CD4-positive, alpha-beta T cell treated with Interleukin-1 beta for 1 hour (primary cell): Measurements from ENCODE around the gene CHDH.

Experiments
- DNase-seq, 2 donors: peaks; one replicate each; pipeline ENCODE4 v3.0.0-alpha.2; 2020 to 2022

CHDH gene

DNA sequence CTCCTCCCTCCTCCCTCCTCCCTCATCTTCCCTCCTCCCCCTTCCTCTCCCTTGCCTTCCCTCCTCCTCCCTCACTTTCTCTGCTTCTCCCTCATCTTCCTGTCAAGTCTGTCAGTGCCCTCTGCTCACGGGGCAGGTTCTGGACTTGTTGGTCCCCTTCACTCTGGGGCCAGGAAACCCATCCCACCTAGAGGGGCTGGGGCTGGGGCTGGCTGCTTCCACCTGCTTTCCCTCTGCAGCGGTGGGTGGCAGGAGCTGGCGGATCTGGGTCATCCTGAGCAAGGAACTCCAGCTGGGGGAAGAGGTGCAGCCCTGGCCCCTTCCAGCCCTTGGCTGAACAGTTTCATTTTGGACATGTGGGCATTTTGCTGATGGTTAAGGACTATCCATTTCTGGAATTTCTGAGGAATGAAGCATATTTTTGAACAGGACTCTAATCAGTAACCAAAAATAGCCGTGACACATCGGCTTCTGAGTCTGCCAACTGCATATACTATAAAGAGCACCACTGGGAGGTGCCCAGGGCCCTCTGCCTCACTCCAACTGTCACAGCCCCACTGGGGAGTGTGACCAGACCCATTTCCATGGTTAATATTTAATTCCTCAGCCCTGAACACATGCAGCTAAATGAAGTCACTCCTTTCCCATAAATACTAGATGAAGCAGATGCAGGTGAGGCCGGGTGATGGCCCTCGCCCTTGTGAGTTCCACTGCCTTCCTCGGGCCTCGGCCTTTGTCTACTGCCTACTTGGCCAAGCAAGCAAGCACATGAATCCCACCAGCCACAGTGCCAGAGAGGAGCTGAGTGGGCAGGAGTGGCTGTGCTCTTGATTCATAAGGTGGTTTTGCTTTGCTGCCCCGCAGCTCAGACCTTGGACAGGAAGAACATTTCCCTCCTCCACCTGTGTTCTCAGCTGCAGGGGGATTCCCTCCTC lies 39.8 kb downstream of the CHDH start:
- no peak for DNase-seq

DNA sequence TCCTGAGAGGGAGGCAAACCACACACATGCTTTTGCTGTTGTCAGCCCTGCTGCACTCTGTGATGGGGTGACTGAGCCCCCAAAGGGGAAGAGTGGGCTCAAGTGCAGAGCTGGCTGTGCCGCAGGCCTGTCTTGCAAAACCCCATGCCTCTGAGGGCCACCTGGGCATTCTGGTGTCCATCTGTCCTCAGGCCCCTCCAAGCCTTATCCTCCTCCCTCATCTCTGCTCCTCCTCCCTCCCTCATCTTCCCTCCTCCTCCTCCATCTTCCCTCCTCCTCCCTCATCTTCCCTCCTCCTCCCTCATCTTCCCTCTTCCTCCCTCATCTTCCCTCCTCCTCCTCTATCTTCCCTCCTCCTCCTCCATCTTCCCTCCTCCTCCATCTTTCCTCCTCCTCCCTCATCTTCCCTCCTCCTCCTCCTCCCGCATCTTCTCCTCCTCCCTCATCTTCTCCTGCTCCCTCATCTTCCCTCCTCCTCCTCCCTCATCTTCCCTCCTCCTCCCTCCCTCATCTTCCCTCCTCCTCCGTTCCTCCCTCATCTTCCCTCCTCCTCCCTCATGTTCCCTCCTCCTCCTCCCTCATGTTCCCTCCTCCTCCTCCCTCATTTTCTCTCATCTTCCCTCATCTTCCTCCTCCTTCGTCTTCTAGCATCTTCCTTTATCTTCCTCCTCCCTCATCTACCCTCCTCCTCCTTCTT lies 40.6 kb downstream of the CHDH start:
- DNase-seq = no peak

DNA sequence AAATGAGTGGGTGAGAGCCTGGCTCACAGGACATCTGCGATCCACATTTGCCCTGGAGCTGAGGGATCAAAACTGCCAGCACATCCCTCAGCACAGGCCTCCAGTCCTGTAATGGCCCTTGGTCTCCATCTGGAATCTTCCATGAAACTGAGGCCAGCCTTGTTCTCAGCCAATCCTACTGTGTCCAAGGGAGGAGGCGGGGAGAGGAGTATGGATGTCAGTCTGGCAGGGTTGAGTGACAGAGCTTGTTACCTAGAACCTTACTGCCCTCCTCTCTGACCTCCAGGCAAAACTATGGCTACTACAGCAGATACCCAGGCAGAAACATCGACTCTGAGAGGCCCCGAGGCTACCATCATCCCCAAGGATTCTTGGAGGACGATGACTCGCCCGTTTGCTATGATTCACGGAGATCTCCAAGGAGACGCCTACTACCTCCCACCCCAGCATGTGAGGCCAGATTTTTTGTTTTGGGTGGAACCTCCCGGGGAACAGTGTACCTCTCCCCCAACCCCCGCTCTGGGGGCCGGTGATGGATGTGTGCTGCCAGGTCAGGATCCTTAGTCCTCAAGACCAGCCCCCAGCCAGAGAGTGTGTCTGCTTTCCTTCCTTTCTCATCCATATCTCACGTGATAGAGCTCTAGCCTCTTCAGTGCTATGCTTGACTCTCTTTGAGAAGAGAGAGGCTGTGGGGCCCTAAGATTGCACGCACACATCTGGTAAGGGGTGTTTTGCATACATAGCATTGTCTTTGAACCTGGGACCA lies 41.3 kb downstream of the CHDH start:
- DNase-seq = no peak

DNA sequence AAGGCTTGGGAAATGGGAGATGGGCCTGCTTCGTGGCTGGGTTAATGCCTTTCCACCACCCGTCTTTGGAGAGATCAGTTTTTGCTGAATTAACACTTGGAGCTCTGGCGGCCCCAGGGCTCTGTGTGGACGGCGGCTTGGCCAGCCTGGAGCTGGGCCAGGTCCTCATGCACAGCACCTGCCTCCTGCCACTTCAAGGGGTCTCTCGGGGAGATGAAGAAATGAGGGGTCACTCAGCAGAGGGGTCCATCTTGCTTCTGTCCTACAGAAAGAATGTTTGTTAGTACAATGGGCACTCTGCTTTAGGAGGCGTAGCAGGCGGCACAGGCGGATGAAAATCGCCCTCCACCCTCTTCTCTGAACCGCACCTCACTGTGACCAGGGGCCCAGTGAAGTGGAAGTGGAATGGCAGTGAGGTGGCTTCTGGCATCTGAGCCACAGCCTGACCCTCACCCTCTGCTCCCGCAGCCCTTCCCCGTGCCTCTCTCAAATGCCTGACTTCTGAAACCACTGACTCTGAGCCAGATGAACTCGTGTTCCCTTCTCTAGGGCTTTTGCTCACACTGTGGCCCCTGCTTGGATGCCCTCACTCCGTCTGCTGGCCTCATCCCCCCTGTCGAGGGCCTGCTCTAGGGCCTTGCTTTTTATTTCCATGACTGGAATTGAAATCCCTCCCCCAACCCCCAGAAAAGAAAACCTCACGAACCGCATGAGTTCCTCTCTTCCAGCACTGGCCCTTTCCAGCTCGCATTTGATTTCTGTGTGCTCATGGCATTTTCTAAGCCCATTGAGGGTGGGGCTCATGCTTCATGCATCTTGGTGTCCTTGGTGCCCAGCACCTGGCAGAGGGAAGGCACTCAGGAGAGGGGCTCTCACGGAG lies 42.2 kb downstream of the CHDH start:
- no peak for DNase-seq

DNA sequence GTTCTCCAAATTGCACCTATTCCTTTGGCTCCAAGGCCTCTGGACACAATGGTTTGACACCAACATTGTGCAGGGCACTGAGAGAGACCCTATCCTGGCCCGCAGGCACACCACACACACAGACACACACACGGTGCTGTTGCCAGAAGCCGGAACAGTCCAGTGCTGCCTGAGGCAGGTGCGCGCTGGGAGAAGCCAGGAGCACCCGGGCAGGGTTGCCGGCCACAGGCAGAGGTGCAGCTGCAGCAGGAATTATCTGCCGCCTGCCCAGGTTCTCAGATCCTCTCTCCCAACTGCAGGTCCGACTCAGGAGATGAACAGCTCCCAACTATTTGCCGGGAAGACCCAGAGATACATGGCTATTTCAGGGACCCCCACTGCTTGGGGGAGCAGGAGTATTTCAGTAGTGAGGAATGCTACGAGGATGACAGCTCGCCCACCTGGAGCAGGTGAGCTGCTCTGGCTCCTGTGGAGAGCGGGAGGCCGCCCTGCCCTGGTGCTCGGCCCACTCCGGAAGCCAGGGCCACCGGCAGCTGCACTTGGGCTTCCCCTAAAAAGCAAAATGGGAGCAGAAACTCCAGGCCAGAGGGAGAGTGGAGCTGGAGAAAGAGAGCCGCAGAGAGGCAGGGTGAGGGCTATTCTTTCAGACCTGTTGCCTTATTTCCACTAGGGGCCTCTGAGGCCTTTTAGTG lies 42.9 kb downstream of the CHDH start:
- no peak for DNase-seq

DNA sequence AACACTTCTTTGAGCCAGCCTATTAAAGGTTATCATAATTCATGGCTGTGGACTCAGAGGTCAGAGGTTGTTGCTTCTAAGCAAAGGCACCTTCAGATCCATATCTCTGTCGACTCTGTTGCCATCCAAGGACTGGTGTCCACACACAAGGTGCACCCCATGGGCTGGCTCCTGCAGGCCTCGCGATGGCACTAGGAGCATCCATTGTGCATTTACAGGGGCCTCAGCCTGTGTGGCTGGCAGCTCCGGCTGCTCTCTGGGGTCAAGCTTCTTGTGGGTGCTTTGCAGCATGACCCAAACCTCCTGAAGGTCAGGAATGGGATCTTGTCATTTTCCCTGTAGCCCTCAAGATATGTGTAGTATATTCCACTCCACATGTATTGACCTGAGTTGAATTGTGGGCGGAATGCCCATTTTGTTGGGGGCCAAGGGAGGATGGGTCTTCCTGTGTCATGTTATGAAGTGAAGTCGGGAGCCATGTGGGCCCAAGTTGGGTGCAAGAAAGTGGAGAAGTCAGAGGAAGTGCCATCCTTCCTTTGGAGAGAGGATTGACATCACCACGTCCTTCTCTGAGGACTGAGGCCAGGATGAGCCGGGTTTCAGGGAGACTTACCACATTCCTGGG lies 43.9 kb downstream of the CHDH start:
- DNase-seq = no peak

DNA sequence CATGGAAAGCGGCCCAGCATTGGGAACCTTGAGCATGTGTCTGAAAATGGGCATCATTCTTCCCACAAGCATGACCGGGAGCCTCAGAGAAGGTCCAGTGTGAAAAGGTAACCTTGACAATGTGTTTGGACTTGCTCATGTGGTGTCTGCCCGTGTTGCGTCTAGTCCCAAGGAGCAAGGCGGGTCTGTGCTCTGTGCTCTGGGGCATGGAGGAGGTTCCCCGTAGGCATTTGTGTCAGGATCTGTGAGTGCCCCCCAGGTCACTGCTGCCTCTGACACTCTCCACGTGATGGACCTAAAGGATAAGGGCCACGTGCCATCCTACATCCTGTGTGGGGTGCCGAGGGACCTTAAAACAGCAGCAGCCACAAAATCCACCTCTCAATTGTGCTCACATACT lies 44.9 kb downstream of the CHDH start:
- DNase-seq = no peak

DNA sequence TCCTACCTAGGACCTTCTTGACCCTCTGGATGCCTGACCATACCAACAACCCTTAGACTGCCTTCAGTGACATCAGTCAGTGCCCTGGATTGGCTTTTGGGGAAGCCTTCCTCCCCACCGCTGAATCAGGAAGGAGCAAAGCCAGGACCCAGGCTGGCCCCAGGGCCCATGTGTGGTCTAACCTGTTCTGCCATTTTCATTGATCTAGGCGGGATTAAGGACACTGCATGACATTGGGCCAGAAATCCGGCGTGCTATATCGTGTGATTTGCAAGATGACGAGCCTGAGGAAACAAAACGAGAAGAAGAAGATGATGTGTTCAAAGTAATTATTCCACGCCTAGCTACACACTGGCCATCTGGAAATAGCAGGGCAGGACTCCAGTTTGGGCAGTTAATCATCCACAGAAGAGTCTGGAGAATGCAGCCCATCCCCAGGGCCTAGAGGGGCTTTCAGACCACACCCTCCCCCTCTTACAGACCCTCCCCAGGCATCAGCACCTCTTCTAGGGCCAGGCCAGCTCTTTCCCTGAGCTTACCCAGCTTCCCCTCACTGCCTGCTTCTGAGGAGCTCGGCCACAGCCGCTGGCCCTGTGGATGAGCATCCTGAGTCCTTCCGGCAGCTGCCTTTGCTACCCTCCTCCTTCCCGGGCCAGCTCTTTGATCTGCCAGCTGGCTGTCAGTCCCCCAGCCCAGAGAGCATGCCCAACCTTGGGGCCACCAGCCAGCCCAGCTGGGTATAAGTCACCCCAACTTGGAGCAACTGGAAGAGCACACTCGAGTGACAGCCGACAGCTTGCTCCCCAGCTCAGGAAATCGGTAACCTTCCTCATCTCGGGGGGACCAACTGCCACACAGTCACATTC lies 45.9 kb downstream of the CHDH start:
- no peak for DNase-seq

DNA sequence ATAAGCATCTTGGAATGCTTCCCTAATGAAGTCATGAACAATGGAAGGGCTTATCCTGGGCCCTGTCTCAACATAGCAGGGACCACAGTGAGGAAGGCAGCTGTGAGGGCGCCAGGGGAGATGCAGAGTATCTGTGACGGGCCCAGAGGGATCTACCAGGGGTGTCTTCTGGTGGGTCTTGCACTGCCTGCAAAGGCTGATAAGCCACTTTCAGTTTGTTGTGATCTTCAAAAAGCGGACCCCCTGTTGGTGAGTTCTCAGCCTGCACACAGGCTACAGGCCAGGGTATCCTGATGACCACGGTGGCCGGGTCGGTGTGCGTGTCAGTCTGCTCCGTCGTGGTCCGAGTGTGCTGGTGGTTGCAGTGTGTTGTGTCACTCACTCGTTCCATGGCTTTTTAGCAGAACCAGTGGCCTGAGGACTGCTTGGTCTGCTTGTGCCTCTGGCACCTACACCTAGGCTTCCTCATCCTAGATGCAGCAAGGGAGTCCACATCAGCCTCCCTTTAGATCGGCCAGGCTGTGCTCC lies 46.8 kb downstream of the CHDH start:
- no peak for DNase-seq

DNA sequence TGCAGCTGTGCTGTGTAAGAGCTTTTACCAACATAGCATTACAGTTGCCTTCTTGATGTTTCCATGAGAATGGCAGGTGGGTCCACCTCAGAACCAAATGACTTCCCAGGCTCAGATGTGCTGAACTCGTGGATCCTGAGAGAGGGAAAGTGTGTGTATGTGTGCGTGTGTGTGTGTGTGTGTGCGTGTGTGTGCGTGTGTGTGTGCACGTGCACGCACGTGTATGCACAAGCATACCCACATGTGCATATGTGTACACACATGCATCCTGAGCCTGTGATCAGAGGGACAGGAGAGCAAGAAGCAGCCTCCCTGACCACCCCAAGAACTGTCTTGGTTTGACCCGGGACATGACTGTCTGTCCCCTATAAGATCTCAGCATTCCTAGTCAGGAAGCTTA lies 48.1 kb downstream of the CHDH start:
- no peak for DNase-seq

DNA sequence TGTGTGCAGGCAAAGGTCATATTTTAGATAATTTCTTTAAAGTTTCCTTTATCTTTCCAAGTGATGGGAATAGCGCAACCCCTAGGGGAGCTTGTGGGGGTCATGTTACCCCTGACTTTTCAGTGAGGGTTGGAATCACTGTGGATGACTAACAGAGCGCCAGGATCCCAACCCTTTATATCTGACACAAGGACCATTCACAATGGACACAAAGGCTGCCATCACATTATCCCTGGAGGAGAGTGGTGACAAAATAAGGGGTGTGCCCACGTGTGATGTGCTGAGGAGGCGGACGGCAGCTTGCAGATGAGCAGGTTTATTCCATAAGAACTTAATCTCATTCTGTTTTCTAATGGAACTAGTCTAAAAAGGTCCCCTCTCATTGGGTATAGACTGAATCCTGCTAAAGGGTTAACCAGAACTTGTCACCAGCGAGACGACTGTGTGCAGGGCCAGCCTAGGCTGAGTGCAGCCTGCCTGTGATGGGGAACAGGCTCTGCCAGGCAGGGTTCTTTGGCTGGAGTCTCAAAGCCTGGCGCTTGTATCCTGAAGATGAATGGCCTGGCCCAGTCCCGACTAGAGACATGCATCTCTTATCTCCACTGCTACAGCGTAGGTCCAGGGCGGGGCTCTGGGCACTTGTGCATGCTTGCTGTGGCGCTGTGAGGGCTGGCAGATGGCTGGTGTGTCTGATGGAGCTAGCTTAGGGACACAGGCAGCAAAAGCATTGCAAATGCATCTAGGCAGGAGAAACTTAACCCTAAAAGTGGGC lies 50.2 kb downstream of the CHDH start:
- DNase-seq = no peak

DNA sequence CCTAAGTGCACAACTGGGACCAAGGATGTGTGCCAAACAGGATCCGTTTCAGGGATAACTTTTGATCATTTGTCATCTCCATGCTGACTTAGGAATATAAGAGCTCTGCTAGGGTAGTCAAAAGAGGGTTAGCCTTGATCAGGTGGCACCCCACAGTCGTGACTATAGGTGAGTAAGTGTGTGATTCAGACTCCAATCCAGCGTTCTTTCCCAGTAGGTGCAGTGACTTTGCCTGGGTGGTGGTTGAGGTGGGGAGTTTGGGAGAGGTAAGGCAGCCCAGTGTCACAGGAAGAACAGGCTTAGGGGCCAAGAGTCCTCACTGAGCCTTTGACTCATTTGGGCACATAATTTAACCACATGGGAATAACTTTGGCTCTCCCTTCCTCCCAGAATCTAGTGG lies 51.0 kb downstream of the CHDH start:
- no peak for DNase-seq

DNA sequence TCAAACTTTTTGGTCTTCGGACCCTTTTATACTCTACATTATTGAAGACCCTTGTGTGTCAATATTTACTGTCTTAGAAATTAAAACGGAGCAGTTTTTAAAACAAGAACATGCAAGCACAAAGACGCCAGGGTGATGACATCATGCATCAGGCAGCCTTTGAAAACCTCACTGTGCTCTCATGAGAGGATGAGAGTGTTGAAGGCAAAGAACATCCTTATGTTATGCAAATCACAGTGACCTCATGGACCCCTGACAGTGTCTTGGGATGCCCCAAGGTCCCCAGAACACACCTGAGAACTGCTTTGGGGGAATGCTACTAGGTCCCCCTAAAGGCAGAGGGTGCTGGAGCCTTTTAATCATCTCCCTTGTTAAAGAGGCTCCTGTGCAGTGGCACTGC lies 51.6 kb downstream of the CHDH start:
- no peak for DNase-seq

DNA sequence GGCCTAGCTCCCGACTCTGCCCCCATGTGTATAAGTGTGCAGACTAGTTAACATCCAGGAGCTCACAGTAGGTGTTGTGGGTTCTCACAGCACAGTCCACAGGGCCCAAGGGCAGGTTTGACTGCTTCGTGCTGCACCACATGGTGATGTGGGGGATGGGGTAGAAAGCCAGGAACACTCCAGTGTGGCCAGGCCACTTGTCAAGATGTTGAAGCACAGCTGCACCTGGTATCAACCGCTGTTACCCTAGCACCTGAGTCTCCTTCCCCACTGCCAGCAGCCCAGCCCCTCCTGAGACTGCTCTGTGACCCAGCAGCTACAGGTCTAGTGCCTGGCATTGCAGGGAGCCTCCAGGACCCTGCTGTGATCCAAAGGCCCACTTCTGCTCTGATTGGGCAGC lies 53.4 kb downstream of the CHDH start:
- DNase-seq = no peak

DNA sequence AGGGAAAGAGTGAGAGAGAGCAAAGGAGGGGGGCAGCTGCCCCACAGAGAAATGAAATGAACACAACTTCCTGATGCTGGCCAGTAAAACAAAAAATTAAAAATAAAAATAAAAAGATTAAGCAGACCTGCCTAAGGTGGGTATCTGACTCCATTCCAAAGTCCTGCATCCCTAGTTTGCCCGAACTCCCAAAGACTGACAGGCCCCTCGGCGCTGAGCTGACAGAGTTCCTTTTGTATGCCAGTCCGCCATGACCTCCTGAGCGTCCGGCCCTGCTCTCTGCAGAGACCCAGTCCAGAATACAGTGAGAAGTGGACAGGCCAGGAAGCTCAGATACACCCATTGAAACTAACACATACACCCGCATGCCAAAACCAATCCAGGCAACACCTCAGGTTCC lies 54.9 kb downstream of the CHDH start:
- DNase-seq = no peak

DNA sequence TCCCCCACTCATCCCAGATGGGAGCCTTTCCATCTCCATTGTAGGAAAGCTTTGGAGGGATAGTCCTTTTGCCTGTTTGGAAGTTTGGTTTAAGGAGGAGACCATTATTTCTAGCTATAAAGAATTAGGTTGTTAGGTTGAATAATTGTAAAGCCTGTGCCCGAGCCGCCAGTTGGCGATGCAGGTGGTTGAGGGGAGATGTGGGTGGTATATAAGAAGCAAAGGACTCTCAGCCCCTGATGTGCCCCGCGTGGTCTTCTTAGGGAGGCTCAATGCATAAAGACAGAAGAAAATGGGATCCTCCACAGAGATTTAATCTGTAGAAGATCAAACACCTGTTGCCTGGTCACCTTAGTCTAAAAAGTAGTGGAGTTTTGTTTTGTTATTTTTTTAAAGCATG lies 55.7 kb downstream of the CHDH start:
- no peak for DNase-seq

DNA sequence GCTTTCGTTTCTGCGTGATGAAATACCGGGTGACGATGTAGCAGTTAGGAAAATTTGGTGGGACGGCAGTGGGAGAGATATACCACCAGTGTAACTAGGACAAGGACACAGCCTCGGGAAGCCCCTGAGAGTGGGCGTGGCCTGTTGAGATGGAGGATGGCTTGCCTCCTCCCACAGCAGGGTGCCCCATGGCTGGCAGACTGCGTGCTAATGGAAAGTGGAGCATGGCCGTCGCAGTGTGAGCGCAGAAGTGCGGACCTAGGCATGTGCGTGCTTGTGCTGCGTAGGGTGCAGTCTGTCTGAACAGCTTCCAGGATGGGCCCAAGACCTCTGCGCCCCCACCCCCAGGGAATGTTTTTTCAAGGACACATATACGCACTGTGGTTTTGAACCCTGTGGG lies 56.8 kb downstream of the CHDH start:
- DNase-seq = no peak

DNA sequence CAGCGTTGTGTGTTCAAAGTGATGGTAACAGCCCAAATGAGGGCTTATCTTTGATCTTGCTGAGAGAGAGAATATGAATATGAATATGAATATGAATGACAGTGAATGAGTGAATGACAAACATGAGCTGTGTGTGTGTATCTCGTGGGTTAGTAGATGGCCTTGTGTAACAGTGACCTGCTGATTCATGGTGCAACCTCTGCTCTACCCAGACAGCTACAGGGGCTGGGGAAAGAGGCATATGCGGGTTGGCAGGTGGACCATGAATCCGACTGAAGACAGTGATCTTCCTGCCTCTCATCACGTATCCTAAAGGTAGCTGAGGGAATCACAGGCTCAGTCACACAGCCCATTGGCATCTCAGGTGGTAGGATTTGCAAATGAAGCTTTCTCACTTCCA lies 58.2 kb downstream of the CHDH start:
- no peak for DNase-seq

DNA sequence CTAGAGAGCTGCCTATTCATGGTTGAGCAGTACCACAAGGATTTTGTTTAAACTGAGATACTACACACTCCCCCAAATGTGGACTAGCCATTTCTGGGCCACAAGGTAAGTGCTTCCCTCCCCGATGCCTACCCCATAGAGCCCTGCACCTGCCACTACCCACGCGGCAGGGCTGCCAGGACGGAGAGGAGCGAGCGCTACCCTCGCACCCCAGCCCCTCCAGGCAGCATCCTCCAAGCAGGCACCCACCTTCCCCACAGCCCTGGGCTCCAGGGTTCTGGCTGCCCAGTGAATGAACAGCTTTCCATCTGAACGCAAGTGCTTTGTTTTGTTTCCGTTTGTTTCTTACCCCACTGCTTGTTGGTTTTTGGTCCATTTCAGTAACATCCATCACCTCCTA lies 59.2 kb downstream of the CHDH start:
- DNase-seq = no peak
